HCT116 (cell line): ENCODE results near the gene GFER. TPM values are rescaled to one million over a fixed set of nuclear protein-coding genes. Genes with fewer than 3 reads are reported as not detected.

Experiments
- ATAC-seq: fragments of 200-7000 bp; cut with Tn5 transposase; 2 replicates; pipeline ENCODE4 v1.9.1; 2020; ENCODE audit warnings: mild to moderate bottlenecking, moderate library complexity
- BruUV-seq: library from RNA; stranded (reverse); fragments of 400-500 nt; replicated peaks from 2 replicates; lab custom pipeline; 2021; lab: Mats Ljungman, UMichigan
- CTCF ChIA-PET: fragments of 300-600 bp; sonication (Branson Sonifier 250); formaldehyde crosslinking; loops from one replicate; lab custom pipeline; 2021; ENCODE audit warnings: antibody characterized with exemption; lab: Charles Lee
- POLR2A ChIA-PET: fragments of 300-600, 350-600 bp; sonication (Branson Sonifier 250); formaldehyde crosslinking; loops from one replicate; lab custom pipeline; 2021; ENCODE audit warnings: antibody characterized with exemption; lab: Charles Lee
- RAD21 ChIA-PET, 2 experiments: fragments of 300-600 bp; sonication (Branson Sonifier 250); formaldehyde crosslinking; loops; one replicate each; lab custom pipeline; 2023; ENCODE audit warnings: low total read pairs in 2 of 2; ENCODE audit not compliant: uncharacterized antibody in 2 of 2, unreplicated experiment in 2 of 2, low non-redundant PET in 1 of 2; lab: Charles Lee
- DNase-seq: peaks from one replicate; pipeline ENCODE4 v3.0.0-alpha.2; 2010; ENCODE audit warnings: low read depth, low spot score
- H2AFZ ChIP-seq: fragments of 200-600 bp; shearing (Covaris generic), sonication (generic); 2 replicates; pipeline ENCODE4 v1.6.1; 2017; ENCODE audit warnings: low read depth, mixed run types, mixed read lengths, antibody characterized with exemption, low read length; ENCODE audit not compliant: poor library complexity, severe bottlenecking
- H3K27ac ChIP-seq: 2 replicates; pipeline ENCODE4 v1.5.1; 2012; ENCODE audit warnings: low read depth, low read length
- H3K27me3 ChIP-seq: fragments of 200-600 bp; sonication (generic); 2 replicates; pipeline ENCODE4 v1.6.1; 2016; ENCODE audit warnings: mixed run types, low read length, mixed read lengths; ENCODE audit not compliant: insufficient read depth
- H3K36me3 ChIP-seq, 2 experiments: fragments of 200-500 bp in 1 of 2; fragments of 200-600 bp in 1 of 2; sonication (Bioruptor generic) in 1 of 2; sonication (generic) in 1 of 2; 2 replicates each; pipeline versions ENCODE4 v1.5.1 to v1.6.1; 2014 to 2016; ENCODE audit warnings: low read length in 2 of 2, inconsistent platforms in 1 of 2, mixed read lengths in 1 of 2, mixed run types in 1 of 2; ENCODE audit not compliant: insufficient read depth in 2 of 2, control insufficient read depth in 1 of 2
- H3K4me1 ChIP-seq, 2 experiments: fragments of 200-600 bp in 1 of 2; sonication (generic) in 1 of 2; 2 replicates each; pipeline versions ENCODE4 v1.5.1 to v1.6.1; 2012 to 2017; ENCODE audit warnings: low read length in 2 of 2, inconsistent platforms in 1 of 2, mild to moderate bottlenecking in 1 of 2, mixed read lengths in 1 of 2, mixed run types in 1 of 2, moderate library complexity in 1 of 2; ENCODE audit not compliant: insufficient read depth in 2 of 2, control insufficient read depth in 1 of 2
- H3K4me2 ChIP-seq: fragments of 200-600 bp; sonication (generic); 2 replicates; pipeline ENCODE4 v1.6.1; 2017; ENCODE audit warnings: mixed run types, low read length, mixed read lengths
- H3K4me3 ChIP-seq, 2 experiments: fragments of 200-600 bp in 1 of 2; sonication (generic) in 1 of 2; replicated peaks in 1 of 2; 2 replicates each; pipeline ENCODE4 v1.5.1; 2011 to 2016; ENCODE audit warnings: low read length in 2 of 2, control low read depth in 1 of 2, low read depth in 1 of 2, mild to moderate bottlenecking in 1 of 2, mixed read lengths in 1 of 2, mixed run types in 1 of 2
- H3K79me2 ChIP-seq: fragments of 200-600 bp; sonication (generic); 2 replicates; pipeline ENCODE4 v1.6.1; 2017; ENCODE audit warnings: mild to moderate bottlenecking, mixed run types, low read length, moderate library complexity, mixed read lengths; ENCODE audit not compliant: insufficient read depth
- H3K9ac ChIP-seq: fragments of 200-600 bp; sonication (generic); 2 replicates; pipeline ENCODE4 v1.6.1; 2016; ENCODE audit warnings: low read length, mixed read lengths
- H3K9me2 ChIP-seq: fragments of 200-600 bp; sonication (generic), shearing (Covaris generic); 2 replicates; pipeline ENCODE4 v1.6.1; 2017; ENCODE audit warnings: mixed run types, mild to moderate bottlenecking, moderate library complexity; ENCODE audit not compliant: insufficient read depth
- H3K9me3 ChIP-seq, 2 experiments: fragments of 200-500 bp in 1 of 2; fragments of 200-600 bp in 1 of 2; sonication (Bioruptor generic) in 1 of 2; sonication (generic) in 1 of 2; 2 replicates each; pipeline ENCODE4 v1.6.1; 2014 to 2017; ENCODE audit warnings: low read length in 2 of 2, mixed read lengths in 2 of 2, inconsistent platforms in 1 of 2, low read depth in 1 of 2, mild to moderate bottlenecking in 1 of 2, mixed run types in 1 of 2, moderate library complexity in 1 of 2; ENCODE audit not compliant: control insufficient read depth in 1 of 2, insufficient read depth in 1 of 2
- H4K20me1 ChIP-seq: fragments of 200-600 bp; sonication (generic), shearing (Covaris generic); 2 replicates; pipeline ENCODE4 v1.6.1; 2017; ENCODE audit warnings: mixed run types, mild to moderate bottlenecking, moderate library complexity; ENCODE audit not compliant: insufficient read depth
- CBX3 ChIP-seq: IDR thresholded peaks from 2 replicates; pipeline ENCODE4 v1.6.1; 2012; ENCODE audit warnings: low read depth
- CEBPB ChIP-seq: IDR thresholded peaks from 2 replicates; pipeline ENCODE4 v1.6.1; 2012; ENCODE audit warnings: low read depth
- EGR1 ChIP-seq: IDR thresholded peaks from 2 replicates; pipeline ENCODE4 v1.6.1; 2012; ENCODE audit warnings: low read depth
- ELF1 ChIP-seq: IDR thresholded peaks from 2 replicates; pipeline ENCODE4 v1.6.1; 2012; ENCODE audit warnings: low read depth, borderline replicate concordance
- EZH2 ChIP-seq: fragments of 200-600 bp; sonication (generic); IDR thresholded peaks from 2 replicates; pipeline ENCODE4 v1.6.1; 2017; ENCODE audit warnings: antibody characterized with exemption, mixed run types
- FOSL1 ChIP-seq: IDR thresholded peaks from 2 replicates; pipeline ENCODE4 v1.6.1; 2012; ENCODE audit warnings: low read depth
- JUND ChIP-seq: IDR thresholded peaks from 2 replicates; pipeline ENCODE4 v1.6.1; 2012
- POLR2A ChIP-seq: IDR thresholded peaks from 2 replicates; pipeline ENCODE4 v1.7.0; 2011; ENCODE audit warnings: borderline replicate concordance; ENCODE audit not compliant: insufficient read depth, insufficient read length; ENCODE audit errors: extremely low read depth
- SIN3A ChIP-seq: IDR thresholded peaks from 2 replicates; pipeline ENCODE4 v1.6.1; 2012; ENCODE audit warnings: low read depth
- SP1 ChIP-seq: IDR thresholded peaks from 2 replicates; pipeline ENCODE4 v1.6.1; 2012; ENCODE audit warnings: low read depth
- TCF7L2 ChIP-seq: IDR thresholded peaks from 2 replicates; pipeline ENCODE4 v1.7.0; 2011; ENCODE audit warnings: borderline replicate concordance, inconsistent platforms; ENCODE audit not compliant: insufficient read depth, insufficient read length; ENCODE audit errors: extremely low read depth
- ZFX ChIP-seq: fragments of 450-650 bp; IDR thresholded peaks from 2 replicates; pipeline ENCODE4 v1.6.1; 2017
- intact Hi-C: fragments of 100-400 bp; cut with micrococcal nuclease; formaldehyde crosslinking; loops from 2 replicates; pipeline ENCODE4 v1.10.0; 2022
- total RNA-seq: library from RNA; stranded (reverse); gene quantifications from one replicate; pipeline ENCODE4 v1.2.1, GENCODE V29; 2021; ENCODE audit not compliant: unreplicated experiment
- TF ChIP-seq, protein P1 (sequence below): IDR thresholded peaks from 2 replicates; pipeline ENCODE4 v1.6.1; 2011; ENCODE audit warnings: mild to moderate bottlenecking, low read length, moderate library complexity; ENCODE audit not compliant: insufficient replicate concordance; ENCODE audit errors: extremely low read depth
- TF ChIP-seq, protein P2 (sequence below): IDR thresholded peaks from 2 replicates; pipeline ENCODE4 v1.6.1; 2012; ENCODE audit warnings: low read depth
- TF ChIP-seq, protein P3 (sequence below), 3 experiments: fragments of 200-600 bp in 1 of 3; sonication (generic) in 1 of 3; IDR thresholded peaks in 2 of 3; conservative IDR thresholded peaks in 1 of 3; 2 replicates each; pipeline ENCODE4 v1.5.1; 2012 to 2017; ENCODE audit warnings: low read depth in 2 of 3, low read length in 2 of 3, antibody characterized with exemption in 1 of 3, borderline replicate concordance in 1 of 3, control low read depth in 1 of 3, mild to moderate bottlenecking in 1 of 3, mixed read lengths in 1 of 3, mixed run types in 1 of 3, moderate library complexity in 1 of 3; ENCODE audit not compliant: insufficient read depth in 1 of 3

Gene GFER
- total RNA-seq, 1 experiment from 2014 or later, result 47.3 TPM

DNA sequence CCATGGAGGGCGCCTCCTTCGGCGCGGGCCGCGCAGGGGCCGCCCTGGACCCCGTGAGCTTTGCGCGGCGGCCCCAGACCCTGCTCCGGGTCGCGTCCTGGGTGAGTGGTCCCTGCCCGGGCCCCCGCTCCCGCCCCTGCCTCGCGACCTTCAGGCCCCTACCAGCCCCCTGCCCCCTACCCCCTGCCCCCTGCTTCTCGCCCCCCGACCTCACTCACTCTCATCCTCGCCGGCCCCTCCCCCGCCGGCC, 6.0 kb downstream of the GFER start:
- Histone ChIP-seq H3K9me2 (no peaks in the 10 kb centered on the region), H3K9ac (peak overlapping the region; percentile 57; the same call in 1 of the 2 replicates), H3K4me1 (peaks cover 18 to 43% of the 10 kb centered on the region in 2 experiments), H4K20me1 (no peaks in the 10 kb centered on the region), H3K27ac (peak overlapping the region; percentile 65; the same call in 1 of the 2 replicates), H3K4me3 (peak overlapping the region; percentile 53 to 60), H3K4me2 (peak overlapping the region; percentile 67), H3K9me3 (no peaks in the 10 kb centered on the region), H3K27me3 (no peaks in the 10 kb centered on the region), H3K79me2 (peaks cover 12% of the 10 kb centered on the region), H2AFZ (no peak overlapping the region), H3K36me3 (peaks cover 6 to 14% of the 10 kb centered on the region in 2 experiments; a peak in 2 of 4 replicates)
- BruUV-seq, result no TSS peak
- CTCF ChIA-PET, result interaction anchor here (0.6 kb wide), 1 partner anchor 25 kb away, joined by 3 read pairs; no protein-coding TSS in a partner anchor
- DNase-seq (no peak), ATAC-seq (no peak)
- no peak for TF ChIP-seq JUND
- TF ChIP-seq, protein P1, sequence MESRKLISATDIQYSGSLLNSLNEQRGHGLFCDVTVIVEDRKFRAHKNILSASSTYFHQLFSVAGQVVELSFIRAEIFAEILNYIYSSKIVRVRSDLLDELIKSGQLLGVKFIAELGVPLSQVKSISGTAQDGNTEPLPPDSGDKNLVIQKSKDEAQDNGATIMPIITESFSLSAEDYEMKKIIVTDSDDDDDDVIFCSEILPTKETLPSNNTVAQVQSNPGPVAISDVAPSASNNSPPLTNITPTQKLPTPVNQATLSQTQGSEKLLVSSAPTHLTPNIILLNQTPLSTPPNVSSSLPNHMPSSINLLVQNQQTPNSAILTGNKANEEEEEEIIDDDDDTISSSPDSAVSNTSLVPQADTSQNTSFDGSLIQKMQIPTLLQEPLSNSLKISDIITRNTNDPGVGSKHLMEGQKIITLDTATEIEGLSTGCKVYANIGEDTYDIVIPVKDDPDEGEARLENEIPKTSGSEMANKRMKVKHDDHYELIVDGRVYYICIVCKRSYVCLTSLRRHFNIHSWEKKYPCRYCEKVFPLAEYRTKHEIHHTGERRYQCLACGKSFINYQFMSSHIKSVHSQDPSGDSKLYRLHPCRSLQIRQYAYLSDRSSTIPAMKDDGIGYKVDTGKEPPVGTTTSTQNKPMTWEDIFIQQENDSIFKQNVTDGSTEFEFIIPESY, result no peak
- TF ChIP-seq, protein P2, sequence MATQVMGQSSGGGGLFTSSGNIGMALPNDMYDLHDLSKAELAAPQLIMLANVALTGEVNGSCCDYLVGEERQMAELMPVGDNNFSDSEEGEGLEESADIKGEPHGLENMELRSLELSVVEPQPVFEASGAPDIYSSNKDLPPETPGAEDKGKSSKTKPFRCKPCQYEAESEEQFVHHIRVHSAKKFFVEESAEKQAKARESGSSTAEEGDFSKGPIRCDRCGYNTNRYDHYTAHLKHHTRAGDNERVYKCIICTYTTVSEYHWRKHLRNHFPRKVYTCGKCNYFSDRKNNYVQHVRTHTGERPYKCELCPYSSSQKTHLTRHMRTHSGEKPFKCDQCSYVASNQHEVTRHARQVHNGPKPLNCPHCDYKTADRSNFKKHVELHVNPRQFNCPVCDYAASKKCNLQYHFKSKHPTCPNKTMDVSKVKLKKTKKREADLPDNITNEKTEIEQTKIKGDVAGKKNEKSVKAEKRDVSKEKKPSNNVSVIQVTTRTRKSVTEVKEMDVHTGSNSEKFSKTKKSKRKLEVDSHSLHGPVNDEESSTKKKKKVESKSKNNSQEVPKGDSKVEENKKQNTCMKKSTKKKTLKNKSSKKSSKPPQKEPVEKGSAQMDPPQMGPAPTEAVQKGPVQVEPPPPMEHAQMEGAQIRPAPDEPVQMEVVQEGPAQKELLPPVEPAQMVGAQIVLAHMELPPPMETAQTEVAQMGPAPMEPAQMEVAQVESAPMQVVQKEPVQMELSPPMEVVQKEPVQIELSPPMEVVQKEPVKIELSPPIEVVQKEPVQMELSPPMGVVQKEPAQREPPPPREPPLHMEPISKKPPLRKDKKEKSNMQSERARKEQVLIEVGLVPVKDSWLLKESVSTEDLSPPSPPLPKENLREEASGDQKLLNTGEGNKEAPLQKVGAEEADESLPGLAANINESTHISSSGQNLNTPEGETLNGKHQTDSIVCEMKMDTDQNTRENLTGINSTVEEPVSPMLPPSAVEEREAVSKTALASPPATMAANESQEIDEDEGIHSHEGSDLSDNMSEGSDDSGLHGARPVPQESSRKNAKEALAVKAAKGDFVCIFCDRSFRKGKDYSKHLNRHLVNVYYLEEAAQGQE, result no peak
- no peak for TF ChIP-seq SIN3A
- TF ChIP-seq EZH2, result no peak
- no peak for TF ChIP-seq ELF1
- TF ChIP-seq CBX3, result no peak
- TF ChIP-seq, protein P3, sequence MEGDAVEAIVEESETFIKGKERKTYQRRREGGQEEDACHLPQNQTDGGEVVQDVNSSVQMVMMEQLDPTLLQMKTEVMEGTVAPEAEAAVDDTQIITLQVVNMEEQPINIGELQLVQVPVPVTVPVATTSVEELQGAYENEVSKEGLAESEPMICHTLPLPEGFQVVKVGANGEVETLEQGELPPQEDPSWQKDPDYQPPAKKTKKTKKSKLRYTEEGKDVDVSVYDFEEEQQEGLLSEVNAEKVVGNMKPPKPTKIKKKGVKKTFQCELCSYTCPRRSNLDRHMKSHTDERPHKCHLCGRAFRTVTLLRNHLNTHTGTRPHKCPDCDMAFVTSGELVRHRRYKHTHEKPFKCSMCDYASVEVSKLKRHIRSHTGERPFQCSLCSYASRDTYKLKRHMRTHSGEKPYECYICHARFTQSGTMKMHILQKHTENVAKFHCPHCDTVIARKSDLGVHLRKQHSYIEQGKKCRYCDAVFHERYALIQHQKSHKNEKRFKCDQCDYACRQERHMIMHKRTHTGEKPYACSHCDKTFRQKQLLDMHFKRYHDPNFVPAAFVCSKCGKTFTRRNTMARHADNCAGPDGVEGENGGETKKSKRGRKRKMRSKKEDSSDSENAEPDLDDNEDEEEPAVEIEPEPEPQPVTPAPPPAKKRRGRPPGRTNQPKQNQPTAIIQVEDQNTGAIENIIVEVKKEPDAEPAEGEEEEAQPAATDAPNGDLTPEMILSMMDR (IDR thresholded peaks at IDR 0.05 in 2 of 3, conservative IDR thresholded peaks at IDR 0.05 in 1 of 3; ENCODE audit: borderline replicate concordance in 1 of 3, insufficient read depth in 1 of 3, low read depth in 2 of 3, low read length in 2 of 3), result no peak
- no peak for TF ChIP-seq EGR1
- TF ChIP-seq TCF7L2, result no peak
- TF ChIP-seq SP1, result no peak
- no peak for TF ChIP-seq POLR2A
- TF ChIP-seq FOSL1, result no peak
- no peak for TF ChIP-seq CEBPB
- TF ChIP-seq ZFX, result no peak
- POLR2A ChIA-PET, result no interaction called here
- intact Hi-C loops, result no loop called here
- RAD21 ChIA-PET, result no interaction called here
